ENCODE measurements around the gene RRP1B.

The RRP1B gene

GRCh38 chr21:43624339-43624738 is 35.0 kb upstream of the RRP1B start:
- Histone ChIP-seq H3K36me3 (ENCODE audit: control insufficient read depth, insufficient read depth, low read length) (no peaks in the 10 kb centered on the region), H3K79me2 (no peaks in the 10 kb centered on the region), H2AFZ (no peak overlapping the region), H3K27me3 (ENCODE audit: control insufficient read depth, insufficient read depth, low read length) (no peaks in the 10 kb centered on the region), H3K9ac (no peak overlapping the region), H3K4me2 (ENCODE audit: low read length) (no peak overlapping the region), H3K9me3 (ENCODE audit: control insufficient read depth, low read length) (no peaks in the 10 kb centered on the region), H3K4me1 (peaks cover 6% of the 10 kb centered on the region), H3K27ac (peak overlapping the region; percentile 47), H3K4me3 (ENCODE audit: low read depth, low read length) (no peak overlapping the region)
- TF ChIP-seq, protein P1, sequence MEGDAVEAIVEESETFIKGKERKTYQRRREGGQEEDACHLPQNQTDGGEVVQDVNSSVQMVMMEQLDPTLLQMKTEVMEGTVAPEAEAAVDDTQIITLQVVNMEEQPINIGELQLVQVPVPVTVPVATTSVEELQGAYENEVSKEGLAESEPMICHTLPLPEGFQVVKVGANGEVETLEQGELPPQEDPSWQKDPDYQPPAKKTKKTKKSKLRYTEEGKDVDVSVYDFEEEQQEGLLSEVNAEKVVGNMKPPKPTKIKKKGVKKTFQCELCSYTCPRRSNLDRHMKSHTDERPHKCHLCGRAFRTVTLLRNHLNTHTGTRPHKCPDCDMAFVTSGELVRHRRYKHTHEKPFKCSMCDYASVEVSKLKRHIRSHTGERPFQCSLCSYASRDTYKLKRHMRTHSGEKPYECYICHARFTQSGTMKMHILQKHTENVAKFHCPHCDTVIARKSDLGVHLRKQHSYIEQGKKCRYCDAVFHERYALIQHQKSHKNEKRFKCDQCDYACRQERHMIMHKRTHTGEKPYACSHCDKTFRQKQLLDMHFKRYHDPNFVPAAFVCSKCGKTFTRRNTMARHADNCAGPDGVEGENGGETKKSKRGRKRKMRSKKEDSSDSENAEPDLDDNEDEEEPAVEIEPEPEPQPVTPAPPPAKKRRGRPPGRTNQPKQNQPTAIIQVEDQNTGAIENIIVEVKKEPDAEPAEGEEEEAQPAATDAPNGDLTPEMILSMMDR (IDR thresholded peaks at IDR 0.05), result no peak

DNA sequence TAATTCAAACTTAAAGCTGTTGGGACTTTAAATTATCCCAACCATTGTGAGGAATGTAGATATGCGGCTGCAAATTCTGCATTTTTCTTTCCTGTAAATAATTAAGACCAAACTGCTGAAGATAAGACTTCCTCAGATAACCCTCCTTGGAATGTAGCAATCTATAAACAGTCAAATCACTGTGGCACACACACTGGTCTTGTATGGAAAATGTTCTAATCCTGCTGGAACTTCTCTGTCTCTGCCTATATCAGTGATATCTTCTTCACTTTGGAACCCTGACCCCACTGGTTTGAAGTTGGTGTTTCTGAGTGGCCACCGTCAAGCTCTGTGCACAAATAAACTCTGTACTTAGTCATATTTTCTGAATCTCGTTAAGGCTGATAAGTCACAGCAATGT is 33.0 kb upstream of the RRP1B start:
- Histone ChIP-seq H3K4me2 (ENCODE audit: low read length) (no peak overlapping the region), H3K9ac (no peak overlapping the region), H3K27ac (no peak overlapping the region), H3K79me2 (no peaks in the 10 kb centered on the region), H3K4me3 (ENCODE audit: low read depth, low read length) (no peak overlapping the region), H3K27me3 (ENCODE audit: control insufficient read depth, insufficient read depth, low read length) (no peaks in the 10 kb centered on the region), H3K4me1 (peaks cover 6% of the 10 kb centered on the region), H3K36me3 (ENCODE audit: control insufficient read depth, insufficient read depth, low read length) (no peaks in the 10 kb centered on the region), H2AFZ (no peak overlapping the region), H3K9me3 (ENCODE audit: control insufficient read depth, low read length) (no peaks in the 10 kb centered on the region)
- TF ChIP-seq, protein P1 (IDR thresholded peaks at IDR 0.05), result no peak

DNA sequence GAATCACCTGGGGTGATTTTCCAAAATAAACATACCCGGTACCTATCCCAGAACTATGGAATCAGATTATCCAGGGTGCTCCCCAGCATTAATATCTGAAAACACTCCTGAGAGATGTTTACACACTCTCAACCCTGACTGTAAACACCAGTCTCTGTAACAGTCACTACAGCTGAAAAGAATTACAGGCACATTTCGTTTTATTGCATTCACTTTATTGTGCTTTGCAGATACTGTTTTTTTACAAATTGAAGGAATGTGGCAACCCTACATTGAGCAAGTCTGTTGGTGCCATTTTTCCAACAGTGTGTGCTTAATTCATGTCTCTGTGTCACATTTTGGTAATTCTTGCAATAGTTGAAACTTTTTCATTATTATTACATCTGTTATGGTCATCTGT is 31.8 kb upstream of the RRP1B start:
- Histone ChIP-seq H3K27ac (peak overlapping the region; percentile 41), H2AFZ (no peak overlapping the region), H3K4me3 (ENCODE audit: low read depth, low read length) (no peak overlapping the region), H3K4me2 (ENCODE audit: low read length) (no peak overlapping the region), H3K9ac (no peak overlapping the region), H3K79me2 (no peaks in the 10 kb centered on the region), H3K9me3 (ENCODE audit: control insufficient read depth, low read length) (no peaks in the 10 kb centered on the region), H3K4me1 (peaks cover 6% of the 10 kb centered on the region), H3K36me3 (ENCODE audit: control insufficient read depth, insufficient read depth, low read length) (no peaks in the 10 kb centered on the region), H3K27me3 (ENCODE audit: control insufficient read depth, insufficient read depth, low read length) (no peaks in the 10 kb centered on the region)
- TF ChIP-seq, protein P1 (IDR thresholded peaks at IDR 0.05), result no peak

DNA sequence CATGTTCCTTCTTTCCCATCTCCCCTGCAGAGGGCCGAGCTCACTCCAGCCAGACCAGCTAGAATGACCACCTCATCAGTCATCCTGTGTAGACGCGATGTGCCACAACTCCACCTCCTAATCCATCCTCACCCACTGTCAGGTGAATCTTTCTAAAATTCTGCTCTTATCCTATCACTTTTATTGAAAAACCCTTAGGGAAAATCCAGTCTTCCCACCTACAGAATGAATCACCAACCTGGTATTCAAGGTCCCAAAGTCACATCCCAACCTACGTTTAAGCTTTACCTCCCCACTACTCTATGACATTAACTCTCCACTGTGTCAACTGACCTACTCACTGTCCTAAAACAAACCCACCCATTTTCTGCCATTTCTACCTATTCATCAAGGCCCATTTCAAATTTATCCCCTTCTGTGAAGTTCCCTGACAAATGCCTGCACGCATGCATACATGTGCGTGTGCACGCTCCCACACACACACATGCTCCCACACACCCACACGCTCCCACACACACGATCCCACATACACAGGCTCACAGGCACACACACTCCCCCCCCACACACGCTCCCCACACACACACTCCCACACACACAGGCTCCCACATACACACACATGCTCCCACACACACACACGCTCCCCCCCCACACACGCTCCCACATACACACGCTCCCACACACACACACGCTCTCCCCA is 27.8 kb upstream of the RRP1B start:
- no peak overlapping the region for H3K4me3 ChIP-seq (ENCODE audit: low read depth, low read length)
- H3K9ac ChIP-seq, result no peak overlapping the region
- H3K27me3 ChIP-seq (ENCODE audit: control insufficient read depth, insufficient read depth, low read length), result no peaks in the 10 kb centered on the region
- H3K9me3 ChIP-seq (ENCODE audit: control insufficient read depth, low read length), result no peaks in the 10 kb centered on the region
- H3K36me3 ChIP-seq (ENCODE audit: control insufficient read depth, insufficient read depth, low read length), result no peaks in the 10 kb centered on the region
- TF ChIP-seq, protein P1 (IDR thresholded peaks at IDR 0.05), result no peak
- no peak overlapping the region for H2AFZ ChIP-seq
- H3K4me2 ChIP-seq (ENCODE audit: low read length), result no peak overlapping the region
- H3K79me2 ChIP-seq, result no peaks in the 10 kb centered on the region
- no peaks in the 10 kb centered on the region for H3K4me1 ChIP-seq
- H3K27ac ChIP-seq, result no peak overlapping the region

- Histone ChIP-seq H3K9me3 (ENCODE audit: control insufficient read depth, low read length) (no peaks in the 10 kb centered on the region), H3K27me3 (ENCODE audit: control insufficient read depth, insufficient read depth, low read length) (no peaks in the 10 kb centered on the region), H3K36me3 (ENCODE audit: control insufficient read depth, insufficient read depth, low read length) (no peaks in the 10 kb centered on the region), H2AFZ (no peak overlapping the region), H3K4me3 (ENCODE audit: low read depth, low read length) (no peak overlapping the region), H3K4me1 (no peaks in the 10 kb centered on the region), H3K27ac (no peak overlapping the region), H3K79me2 (no peaks in the 10 kb centered on the region), H3K4me2 (ENCODE audit: low read length) (no peak overlapping the region), H3K9ac (no peak overlapping the region)
- TF ChIP-seq, protein P1 (IDR thresholded peaks at IDR 0.05), result no peak
These were observed 26.9 kb upstream of the RRP1B start for GRCh38 chr21:43632373-43632905.

Data from parathyroid adenoma (tissue), 2 donors.